Measurements from ENCODE around the gene CBS.
"Not testable (repeated sequence)": the region's sequence is repeated elsewhere in the genome, so short reads cannot be mapped to it uniquely, and the experiment has no call there.

CBS gene

GRCh38 chr21:43075170-43076022, at the start of gene CBS:
TSS of gene CBS (minus strand) at chr21:43075835. CDS start at chr21:43072193, 3,642 bp downstream.
- DNase-seq: not testable (repeated sequence)

GRCh38 chr21:43115956-43116355, 40.3 kb upstream of the CBS start:
- DNase-seq: not testable (repeated sequence)

GRCh38 chr21:43114483-43114882, 38.8 kb upstream of the CBS start:
- DNase-seq: not testable (repeated sequence)

GRCh38 chr21:43109006-43109405, 33.4 kb upstream of the CBS start:
- DNase-seq: not testable (repeated sequence)

- DNase-seq: not testable (repeated sequence)
Observed at GRCh38 chr21:43108177-43108576, 32.5 kb upstream of the CBS start.

GRCh38 chr21:43107794-43108137, 32.1 kb upstream of the CBS start:
- not testable (repeated sequence) for DNase-seq

GRCh38 chr21:43106965-43107793, 31.5 kb upstream of the CBS start, which contains the start of gene U2AF1:
TSS of gene U2AF1 (minus strand) at chr21:43107570. CDS start at chr21:43107494, 76 bp downstream.
- DNase-seq: peak; percentile 4

- not testable (repeated sequence) for DNase-seq
Observed at GRCh38 chr21:43104642-43105041, 29.0 kb upstream of the CBS start.

GRCh38 chr21:43102281-43102680, 26.6 kb upstream of the CBS start:
- not testable (repeated sequence) for DNase-seq

- not testable (repeated sequence) for DNase-seq
Observed at GRCh38 chr21:43101676-43102075, 26.0 kb upstream of the CBS start.

- not testable (repeated sequence) for DNase-seq
Observed at GRCh38 chr21:43101000-43101399, 25.4 kb upstream of the CBS start.

- not testable (repeated sequence) for DNase-seq
Observed at GRCh38 chr21:43091979-43092614, 16.5 kb upstream of the CBS start.

GRCh38 chr21:43090947-43091346, 15.3 kb upstream of the CBS start:
- DNase-seq: not testable (repeated sequence)

- not testable (repeated sequence) for DNase-seq
Observed at GRCh38 chr21:43089463-43089862, 13.8 kb upstream of the CBS start.

- DNase-seq: not testable (repeated sequence)
Observed at GRCh38 chr21:43082587-43083300, 7.1 kb upstream of the CBS start.

GRCh38 chr21:43076643-43077042, 1.0 kb upstream of the CBS start:
- DNase-seq: not testable (repeated sequence)

- not testable (repeated sequence) for DNase-seq
Observed at GRCh38 chr21:43076023-43076637, 495 bp upstream of the CBS start.

GRCh38 chr21:43074401-43075169, 1.1 kb downstream of the CBS start:
- DNase-seq: not testable (repeated sequence)

GRCh38 chr21:43072742-43073141, 2.9 kb downstream of the CBS start:
- DNase-seq: not testable (repeated sequence)

GRCh38 chr21:43069682-43070081, 6.0 kb downstream of the CBS start:
- not testable (repeated sequence) for DNase-seq

GRCh38 chr21:43068065-43068464, 7.6 kb downstream of the CBS start:
- not testable (repeated sequence) for DNase-seq

Measured in inflammatory macrophage treated with lipopolysaccharide for 4 hours (primary cell).